HUES6 (cell line): Measurements from ENCODE around the gene LRG1.

ENCODE experiments used
- H3K27ac ChIP-seq: 2 replicates; pipeline ENCODE4 v1.7.0; 2013; ENCODE audit warnings: low read depth, mild to moderate bottlenecking, low read length, inconsistent platforms
- H3K27me3 ChIP-seq: 2 replicates; pipeline ENCODE4 v1.6.1; 2013; ENCODE audit warnings: low read length; ENCODE audit not compliant: control insufficient read depth, insufficient read depth
- H3K36me3 ChIP-seq: 2 replicates; pipeline ENCODE4 v1.6.1; 2013; ENCODE audit warnings: low read length; ENCODE audit not compliant: control insufficient read depth, insufficient read depth
- H3K4me1 ChIP-seq: 2 replicates; pipeline ENCODE4 v1.6.1; 2013; ENCODE audit warnings: low read length; ENCODE audit not compliant: control insufficient read depth, insufficient read depth
- H3K4me3 ChIP-seq: 2 replicates; pipeline ENCODE4 v1.5.1; 2013; ENCODE audit warnings: low read depth, low read length
- H3K9ac ChIP-seq: one replicate; pipeline ENCODE4 v1.6.1; 2013; ENCODE audit warnings: mild to moderate bottlenecking, low read length
- H3K9me3 ChIP-seq: 2 replicates; pipeline ENCODE4 v1.6.1; 2013; ENCODE audit warnings: low read depth, low read length; ENCODE audit not compliant: control insufficient read depth, insufficient read depth

LRG1 gene

DNA sequence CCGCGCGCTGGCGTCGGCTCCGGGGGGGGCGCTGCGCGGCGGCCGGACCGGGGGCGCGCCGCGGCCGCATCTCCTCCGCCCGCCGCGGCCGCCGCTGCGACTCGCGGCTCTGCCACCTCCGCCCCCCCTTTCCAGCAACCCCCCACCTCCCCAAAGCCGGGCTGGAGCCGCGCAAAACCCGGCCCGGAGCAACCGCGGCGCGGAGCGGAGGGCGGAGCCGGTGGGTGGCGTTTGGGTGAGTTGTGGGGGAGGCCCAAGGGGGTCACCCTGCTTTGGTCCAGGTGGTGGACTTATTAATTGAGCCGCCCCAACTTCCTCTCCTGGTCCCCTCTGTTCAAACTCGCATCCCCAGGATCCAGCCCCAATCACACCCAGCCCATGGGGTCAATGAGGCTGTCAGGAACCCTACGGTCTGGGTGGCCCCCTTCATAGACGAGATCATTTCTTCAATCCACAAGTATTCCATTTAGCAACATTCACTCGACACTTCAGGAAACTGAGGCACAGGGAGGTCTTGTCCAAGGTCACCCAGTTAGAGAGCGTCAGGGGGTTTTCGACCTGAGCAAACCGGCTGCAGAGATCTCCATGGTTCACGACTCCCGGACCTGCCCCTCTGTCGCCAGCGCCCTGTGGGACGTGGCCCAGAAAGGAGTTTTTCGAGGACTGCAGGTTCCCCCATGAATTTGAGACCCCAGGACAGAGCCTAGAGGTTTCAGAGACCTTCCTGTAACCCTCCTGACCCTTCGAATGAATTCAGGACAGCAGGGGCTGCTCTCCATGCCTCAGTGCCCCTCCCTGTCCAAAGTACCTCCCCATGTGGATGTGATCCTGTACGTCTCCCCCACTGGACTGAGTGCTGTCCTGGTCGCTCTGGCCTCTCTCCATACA lies 42.1 kb upstream of the LRG1 start:
- Histone ChIP-seq H3K9me3 (no peaks in the 10 kb centered on the region), H3K4me3 (peak overlapping the region; percentile 10; the same call in 1 of the 2 replicates), H3K9ac (no peak overlapping the region), H3K4me1 (peaks cover 30% of the 10 kb centered on the region), H3K27me3 (peaks cover 36% of the 10 kb centered on the region), H3K27ac (no peak overlapping the region), H3K36me3 (no peaks in the 10 kb centered on the region)

DNA sequence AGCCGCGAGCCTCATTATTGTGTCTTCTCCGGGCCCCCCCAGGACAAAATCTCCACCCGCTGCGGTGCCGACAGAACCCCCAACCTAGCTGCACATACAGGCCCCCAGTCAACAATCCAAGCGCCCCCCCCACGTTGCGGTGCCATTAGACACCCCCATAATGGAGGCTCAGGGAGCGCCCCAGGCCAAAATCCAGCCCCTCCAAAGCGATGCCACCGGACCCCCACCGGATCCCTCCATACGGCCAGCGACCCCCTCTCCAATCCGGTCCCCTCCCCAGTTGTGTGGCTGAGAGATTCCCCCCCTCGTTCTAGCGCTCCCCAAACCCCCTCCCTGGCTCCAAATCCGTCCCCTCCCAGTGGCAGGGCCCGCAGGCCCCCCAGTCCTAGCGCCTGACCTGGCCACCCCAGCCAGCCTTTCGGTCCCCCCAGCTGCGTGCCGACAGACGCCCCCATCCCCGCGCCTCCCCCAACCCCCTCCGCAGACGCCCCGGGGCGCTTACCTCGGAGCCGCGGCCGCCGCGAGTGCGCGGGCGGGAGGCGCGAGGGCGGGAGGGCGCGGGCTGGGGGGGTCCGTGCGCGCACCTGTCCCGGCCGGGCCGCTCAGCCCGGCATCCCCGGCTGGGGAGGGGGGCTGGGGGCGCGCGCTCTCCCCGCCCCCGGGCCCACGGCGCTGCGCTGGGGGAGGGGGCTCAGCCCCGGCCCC lies 41.3 kb upstream of the LRG1 start:
- H3K27ac ChIP-seq: no peak overlapping the region
- no peaks in the 10 kb centered on the region for H3K36me3 ChIP-seq
- H3K4me1 ChIP-seq: peaks cover 23% of the 10 kb centered on the region
- H3K9me3 ChIP-seq: no peaks in the 10 kb centered on the region
- peak overlapping the region; percentile 68 for H3K4me3 ChIP-seq
- H3K27me3 ChIP-seq: peaks cover 36% of the 10 kb centered on the region
- H3K9ac ChIP-seq: no peak overlapping the region

DNA sequence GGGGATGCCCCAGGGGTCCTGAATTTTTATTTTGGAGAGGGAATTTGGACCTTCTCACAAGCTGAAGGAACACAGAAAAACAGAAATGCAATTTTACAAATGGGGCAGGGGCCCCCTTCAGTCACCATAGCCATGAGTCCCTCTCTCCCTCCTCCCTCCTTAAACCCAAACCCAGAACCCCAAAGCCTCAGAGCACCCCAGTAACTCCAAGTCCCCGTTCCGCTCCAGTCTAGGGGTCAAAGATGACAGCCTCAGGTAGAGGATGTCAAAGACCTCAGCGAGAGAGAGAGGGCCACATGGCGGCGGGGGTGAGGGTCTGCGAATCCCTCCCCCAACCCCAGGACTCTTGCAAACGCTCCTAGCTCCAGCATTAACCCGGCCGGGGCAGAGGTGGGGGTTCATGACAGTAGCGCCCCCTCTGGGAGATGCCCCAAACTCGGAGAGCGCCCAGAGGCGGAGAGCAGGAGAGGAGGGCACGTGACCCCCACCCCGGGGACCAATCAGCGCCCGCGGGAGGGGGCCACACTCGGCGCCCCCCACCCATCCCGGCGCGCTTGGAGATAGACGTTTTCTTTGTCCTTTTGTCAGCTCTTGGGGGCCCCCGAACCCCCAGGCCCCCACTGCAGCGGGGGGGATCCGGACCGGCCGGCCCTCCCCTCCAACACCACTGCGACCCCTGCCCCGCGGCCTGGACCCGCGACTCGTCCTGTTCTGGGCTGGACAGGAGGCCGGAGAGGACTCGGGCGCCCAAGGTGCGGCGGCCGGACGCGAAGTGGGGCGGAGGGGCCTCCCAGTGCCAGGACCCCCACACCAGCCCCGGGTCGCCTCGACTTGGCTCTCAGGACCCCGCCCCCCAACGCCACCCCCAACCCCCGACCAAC lies 40.4 kb upstream of the LRG1 start:
- Histone ChIP-seq H3K9ac (no peak overlapping the region), H3K9me3 (no peaks in the 10 kb centered on the region), H3K27ac (no peak overlapping the region), H3K36me3 (no peaks in the 10 kb centered on the region), H3K4me1 (peaks cover 25% of the 10 kb centered on the region), H3K27me3 (peaks cover 32% of the 10 kb centered on the region), H3K4me3 (peak overlapping the region; percentile 68)

DNA sequence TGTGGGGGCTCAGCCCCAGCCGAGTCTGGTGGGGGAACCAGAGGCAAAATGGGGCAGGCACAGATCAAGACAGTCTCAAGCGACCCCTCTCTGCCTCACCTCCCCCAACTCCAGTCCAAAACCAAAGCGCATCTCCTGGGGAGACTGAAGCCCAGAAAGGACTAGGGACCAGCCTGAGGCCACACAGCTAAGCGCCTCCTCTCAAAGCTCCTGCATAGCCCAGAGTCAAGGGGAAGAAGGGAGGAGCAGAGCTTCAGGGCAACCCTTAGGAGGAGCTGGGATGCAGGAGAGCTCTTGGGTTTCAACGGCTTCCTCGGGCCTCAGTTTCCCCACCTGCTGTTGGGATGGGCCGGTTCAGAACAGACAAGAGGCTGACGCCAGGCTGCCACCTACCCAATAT lies 39.6 kb upstream of the LRG1 start:
- Histone ChIP-seq H3K27me3 (peaks cover 28% of the 10 kb centered on the region), H3K9me3 (no peaks in the 10 kb centered on the region), H3K27ac (no peak overlapping the region), H3K4me3 (no peak overlapping the region), H3K9ac (no peak overlapping the region), H3K4me1 (peaks cover 26% of the 10 kb centered on the region), H3K36me3 (no peaks in the 10 kb centered on the region)

DNA sequence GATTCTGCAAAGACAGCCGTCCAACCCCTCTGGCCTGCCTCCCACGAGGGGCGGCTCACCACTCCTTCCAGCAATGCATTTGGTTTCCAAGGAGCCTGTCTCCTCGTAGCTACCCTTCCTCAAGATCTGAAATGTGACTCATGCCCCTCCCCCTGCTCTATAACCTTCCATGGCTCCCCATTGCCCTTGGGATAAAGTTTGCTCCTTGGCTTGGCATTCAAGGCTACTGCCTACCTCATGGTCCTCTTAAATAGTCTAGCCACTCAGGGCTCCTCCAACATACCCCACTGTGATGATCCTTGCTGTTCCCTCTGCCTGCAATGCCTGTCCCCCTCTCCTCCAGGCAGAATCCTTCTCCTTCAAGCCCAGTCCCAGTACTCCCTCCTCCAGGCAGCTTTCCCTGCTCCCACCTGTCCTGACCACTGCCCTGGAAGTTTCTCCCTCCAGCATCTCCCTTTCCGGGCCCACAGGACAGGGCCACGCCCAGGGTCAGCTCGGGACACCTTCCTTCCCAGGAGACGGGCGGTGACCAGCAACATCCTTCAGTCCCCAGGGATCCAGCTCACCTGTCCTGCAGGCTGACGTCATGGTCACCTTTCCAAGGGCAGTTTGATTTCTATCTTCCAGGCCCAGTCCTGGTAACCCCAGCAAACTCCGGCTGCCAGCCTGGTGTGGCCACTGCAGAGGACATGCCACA lies 38.9 kb upstream of the LRG1 start:
- no peaks in the 10 kb centered on the region for H3K9me3 ChIP-seq

DNA sequence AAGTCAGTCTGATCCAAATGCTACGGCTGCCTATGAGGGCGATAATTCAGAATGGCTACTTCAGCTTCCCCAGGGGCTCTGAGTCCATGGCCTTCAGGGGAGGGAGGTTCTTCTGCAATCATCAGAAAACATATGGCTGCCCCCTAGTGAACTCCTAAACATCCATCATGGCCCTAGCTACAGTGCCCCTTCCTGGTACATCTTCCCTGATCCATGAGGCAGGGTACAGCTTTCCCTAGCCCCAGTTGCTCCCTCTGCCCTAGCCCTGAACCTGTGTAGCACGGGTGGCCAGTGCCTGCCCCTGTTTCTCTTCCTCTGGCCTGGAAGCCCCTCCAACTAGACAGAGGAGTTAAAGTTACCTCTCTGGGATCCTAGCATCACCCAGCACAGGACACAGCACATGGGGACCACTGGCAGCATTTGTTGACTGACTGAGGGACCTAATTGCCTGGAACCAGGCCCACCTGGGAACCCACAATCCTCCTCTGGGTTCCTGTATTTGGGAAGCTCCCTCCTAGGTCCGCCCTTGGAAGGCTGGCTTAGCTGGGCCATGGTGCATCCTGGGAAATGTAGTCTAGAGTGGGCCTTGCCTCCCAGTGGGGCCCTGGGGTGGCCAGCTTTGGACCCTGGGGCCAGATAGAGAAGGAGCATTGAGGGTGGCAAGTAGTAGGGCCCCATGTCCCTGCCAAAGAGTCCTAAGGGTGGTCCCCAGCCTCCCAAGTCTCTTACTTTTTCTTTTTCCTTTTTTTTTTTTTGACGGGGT lies 37.4 kb upstream of the LRG1 start:
- Histone ChIP-seq H3K9me3 (no peaks in the 10 kb centered on the region), H3K4me1 (peaks cover 24% of the 10 kb centered on the region; the same call in 1 of the 2 replicates), H3K36me3 (no peaks in the 10 kb centered on the region), H3K4me3 (no peak overlapping the region), H3K9ac (no peak overlapping the region), H3K27ac (no peak overlapping the region), H3K27me3 (peaks cover 22% of the 10 kb centered on the region)

More for the DNA sequence above, 38.9 kb upstream of the LRG1 start:
- Histone ChIP-seq H3K9ac (no peak overlapping the region), H3K27me3 (peaks cover 28% of the 10 kb centered on the region), H3K4me3 (no peak overlapping the region), H3K4me1 (peaks cover 26% of the 10 kb centered on the region; the same call in 1 of the 2 replicates), H3K36me3 (no peaks in the 10 kb centered on the region), H3K27ac (no peak overlapping the region)

DNA sequence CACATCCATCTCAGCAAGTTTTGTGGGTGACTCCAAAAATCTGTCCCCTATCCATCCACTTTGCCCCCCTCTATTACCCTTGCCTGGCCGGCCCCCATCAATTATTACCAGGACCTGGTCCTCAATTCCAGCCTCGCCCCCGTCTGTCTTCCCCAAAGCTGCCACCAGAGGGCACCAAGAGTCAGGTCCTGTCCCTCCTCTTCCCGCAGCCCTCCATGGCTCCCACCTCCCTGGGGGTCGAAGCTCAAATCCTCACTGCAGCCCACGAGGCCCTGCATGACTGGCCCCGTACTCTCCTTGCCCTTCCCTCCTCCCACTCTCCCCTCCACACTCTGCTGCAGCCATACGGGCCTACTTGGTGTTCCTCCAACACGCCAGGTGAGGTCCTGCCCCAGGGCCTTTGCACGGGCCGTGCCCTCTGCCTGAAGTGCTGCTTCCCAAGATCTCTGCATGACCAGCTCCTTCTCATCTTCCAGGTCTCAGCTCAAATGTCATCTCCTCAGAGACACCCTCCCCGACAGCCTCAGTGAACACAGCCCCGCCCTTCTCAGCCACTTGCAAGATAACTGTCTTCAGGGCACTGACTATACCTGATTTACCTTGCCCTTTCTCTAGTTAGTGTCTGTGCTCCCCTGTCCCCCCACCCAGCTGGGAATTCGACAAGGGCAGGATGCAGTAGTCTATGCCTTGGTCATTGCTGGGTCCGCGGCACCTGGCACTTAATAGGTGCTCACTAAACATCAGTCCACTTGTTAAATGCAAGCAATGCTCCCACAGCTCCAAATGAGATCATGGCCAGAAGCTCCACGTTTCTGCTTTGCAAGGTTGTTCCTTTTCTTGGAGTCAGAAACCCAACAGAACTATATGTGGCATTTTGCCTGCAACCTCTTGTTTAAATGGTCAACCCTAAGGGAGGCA lies 36.4 kb upstream of the LRG1 start:
- peaks cover 16% of the 10 kb centered on the region; the same call in 1 of the 2 replicates for H3K27me3 ChIP-seq
- peak overlapping the region; percentile 83 for H3K9ac ChIP-seq
- peak overlapping the region; percentile 40; the same call in 1 of the 2 replicates for H3K4me3 ChIP-seq
- peaks cover 21% of the 10 kb centered on the region; the same call in 1 of the 2 replicates for H3K4me1 ChIP-seq
- no peaks in the 10 kb centered on the region for H3K36me3 ChIP-seq
- H3K27ac ChIP-seq: peak overlapping the region; percentile 92; the same call in 1 of the 2 replicates
- H3K9me3 ChIP-seq: no peaks in the 10 kb centered on the region

DNA sequence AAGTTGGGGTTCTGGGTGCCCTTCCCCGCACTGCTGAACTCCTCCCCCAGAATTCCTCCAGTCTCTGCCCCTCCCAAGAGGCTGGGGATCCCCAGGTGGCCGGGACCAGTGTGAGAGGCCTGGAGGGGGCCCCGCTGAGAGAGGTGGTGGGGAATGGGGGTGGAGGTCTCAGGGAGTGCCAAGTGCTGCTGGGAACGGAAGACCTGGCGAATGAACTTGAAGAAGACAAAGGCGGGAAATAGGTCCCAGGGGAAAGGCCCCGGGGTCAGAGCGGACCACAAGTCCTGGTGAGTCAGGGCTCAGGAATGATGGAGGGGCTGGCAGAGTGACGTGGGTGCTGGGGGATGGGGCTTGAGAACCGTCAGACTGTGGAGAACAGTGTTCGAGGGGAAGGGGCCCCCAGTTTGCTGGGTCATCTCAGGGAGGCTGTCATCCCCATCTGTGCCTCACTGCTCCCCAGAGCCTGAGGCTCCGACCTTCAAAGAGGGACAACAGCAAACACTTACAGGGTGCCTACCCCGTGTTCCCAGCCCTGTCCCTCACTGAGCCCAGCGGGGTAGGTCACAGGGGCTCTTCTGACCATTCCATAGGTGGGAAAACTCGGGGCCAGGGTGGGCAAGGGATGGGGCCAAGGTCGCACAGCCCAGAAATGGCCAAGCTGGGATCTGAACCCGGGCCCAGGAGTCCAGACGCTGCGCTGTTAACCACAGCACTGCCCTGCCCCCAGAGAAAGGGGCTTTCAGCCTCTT lies 35.6 kb upstream of the LRG1 start:
- Histone ChIP-seq H3K27ac (peak overlapping the region; percentile 92), H3K4me1 (peaks cover 21% of the 10 kb centered on the region; the same call in 1 of the 2 replicates), H3K4me3 (peak overlapping the region; percentile 40; the same call in 1 of the 2 replicates), H3K9ac (peak overlapping the region; percentile 83), H3K9me3 (no peaks in the 10 kb centered on the region), H3K36me3 (no peaks in the 10 kb centered on the region), H3K27me3 (peaks cover 15% of the 10 kb centered on the region; the same call in 1 of the 2 replicates)
